IPS-18c (cell line): ENCODE measurements around the gene RBM18.
A peak's percentile ranks its signal among the peaks of the same experiment; 100 is the strongest.

Experiments used
- H3K4me3 ChIP-seq: 2 replicates; pipeline ENCODE4 v1.7.0; 2013; ENCODE audit warnings: low read depth, mild to moderate bottlenecking, low read length, moderate library complexity; ENCODE audit not compliant: insufficient read depth
- H3K9me3 ChIP-seq: one replicate; pipeline ENCODE4 v1.6.1; 2013; ENCODE audit warnings: mild to moderate bottlenecking, low read length, moderate library complexity; ENCODE audit not compliant: control insufficient read depth, insufficient read depth

Gene RBM18, protein sequence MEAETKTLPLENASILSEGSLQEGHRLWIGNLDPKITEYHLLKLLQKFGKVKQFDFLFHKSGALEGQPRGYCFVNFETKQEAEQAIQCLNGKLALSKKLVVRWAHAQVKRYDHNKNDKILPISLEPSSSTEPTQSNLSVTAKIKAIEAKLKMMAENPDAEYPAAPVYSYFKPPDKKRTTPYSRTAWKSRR

DNA sequence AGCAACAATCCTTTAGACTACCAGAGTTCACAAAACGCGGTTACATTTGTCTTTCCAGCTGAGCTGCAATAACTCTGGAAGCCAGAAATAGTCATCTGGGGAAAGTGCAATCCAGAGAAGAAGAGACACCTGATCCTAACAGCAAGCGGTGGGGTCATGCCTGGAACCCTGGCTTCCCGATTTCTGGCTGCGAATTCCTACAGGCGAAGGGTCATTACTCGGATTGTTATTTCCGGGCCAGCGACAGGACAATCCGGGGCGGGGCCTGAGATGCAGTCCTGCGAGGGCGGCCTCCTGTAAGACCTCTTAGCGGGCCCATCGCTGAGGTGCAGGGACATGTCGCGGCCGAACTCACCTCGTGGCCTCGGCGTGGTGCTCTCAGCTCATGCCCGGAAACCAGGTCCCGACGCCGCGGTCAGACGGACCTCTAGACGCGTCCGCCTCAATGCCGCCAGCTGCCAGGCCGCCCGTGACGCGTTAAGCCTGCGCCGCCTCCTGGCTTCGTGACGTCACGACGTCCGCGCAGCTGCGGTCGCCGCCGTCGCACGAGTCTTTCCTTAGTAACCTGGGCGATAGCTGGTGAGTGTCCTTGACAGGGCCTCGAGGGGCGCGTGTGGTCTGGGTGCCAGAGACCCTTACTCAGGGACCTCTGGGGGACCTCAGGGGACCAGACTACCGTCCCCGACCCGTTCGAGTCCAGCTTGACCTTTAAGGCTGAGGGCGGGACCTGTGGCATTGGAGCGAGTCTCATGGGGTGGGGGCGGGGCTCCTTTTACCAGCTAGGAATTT, at the start of gene RBM18, which contains the start of gene MRRF:
Gene RBM18, minus strand, starts transcription at position 481 of the 789 bp plus-strand sequence. CDS start 3,348 bp downstream, outside the sequence.
Gene MRRF, plus strand, starts transcription at position 523 of the 789 bp plus-strand sequence. CDS start 6,010 bp downstream, outside the sequence.
- H3K4me3 ChIP-seq, result peak within 1 kb of the TSS; percentile 97
- H3K9me3 ChIP-seq, result no peaks in the 10 kb centered on the region

DNA sequence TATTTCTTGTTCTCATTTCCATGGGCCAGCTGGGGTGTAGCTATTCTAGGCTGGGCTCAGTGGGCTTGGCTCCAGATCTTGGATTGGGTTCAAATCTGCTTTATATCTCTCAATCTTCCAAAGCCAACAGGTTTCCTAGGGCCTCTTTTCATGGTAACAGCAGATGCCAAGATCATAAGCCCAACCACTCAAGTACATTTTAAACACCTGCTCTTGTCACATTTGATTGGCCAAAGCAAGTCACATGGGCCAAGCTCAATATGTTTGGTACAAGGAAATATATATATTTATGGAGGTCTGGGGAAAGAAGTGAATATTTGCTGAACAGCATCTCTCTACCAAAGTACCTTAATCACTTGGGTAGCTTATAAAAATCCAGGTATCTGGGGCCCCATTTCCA, 49.5 kb upstream of the RBM18 start:
- H3K4me3 ChIP-seq, result no peak overlapping the region

DNA sequence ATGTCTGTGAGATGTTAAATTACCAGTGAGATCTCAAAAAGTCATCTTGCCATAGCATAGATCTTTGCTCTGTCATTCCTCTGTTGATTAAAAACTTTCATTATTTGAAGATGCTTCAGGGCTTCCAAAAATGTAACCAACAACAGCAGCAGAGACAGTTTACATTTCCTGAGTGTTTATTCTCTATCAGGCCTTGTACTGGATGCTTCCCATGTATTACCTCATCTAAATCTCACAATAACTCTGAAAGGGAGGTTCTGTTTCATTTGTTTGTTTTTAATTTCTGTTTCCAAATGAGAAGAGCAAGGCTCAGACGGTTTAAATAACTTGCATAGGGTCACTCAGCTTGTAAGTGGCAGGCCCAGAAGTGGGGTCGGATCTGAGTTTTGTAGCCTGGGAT, 45.2 kb upstream of the RBM18 start:
- Histone ChIP-seq H3K4me3 (no peak overlapping the region), H3K9me3 (peaks cover 2% of the 10 kb centered on the region)

More for the DNA sequence above, 49.5 kb upstream of the RBM18 start:
- H3K9me3 ChIP-seq, result peaks cover 2% of the 10 kb centered on the region

DNA sequence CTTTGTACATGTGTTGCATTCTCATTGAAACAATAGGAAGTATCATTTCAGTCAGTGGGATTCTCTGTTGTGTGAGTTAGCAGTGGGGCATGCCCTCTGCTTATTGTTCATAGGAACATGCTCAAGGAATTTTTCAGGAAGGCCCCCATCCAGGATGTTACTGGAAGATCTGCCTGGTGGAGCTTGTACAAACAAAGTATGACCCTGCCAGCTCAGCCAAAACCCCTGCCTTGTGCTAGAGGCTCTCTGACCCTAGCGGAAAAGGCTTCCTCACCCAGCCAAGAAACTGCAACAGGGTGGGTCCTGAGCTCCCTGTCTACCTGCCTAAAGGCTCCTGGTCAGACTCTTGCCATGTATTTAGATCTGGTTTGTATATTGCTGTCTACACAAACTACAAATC, 43.3 kb upstream of the RBM18 start:
- H3K9me3 ChIP-seq, result no peaks in the 10 kb centered on the region
- no peak overlapping the region for H3K4me3 ChIP-seq

DNA sequence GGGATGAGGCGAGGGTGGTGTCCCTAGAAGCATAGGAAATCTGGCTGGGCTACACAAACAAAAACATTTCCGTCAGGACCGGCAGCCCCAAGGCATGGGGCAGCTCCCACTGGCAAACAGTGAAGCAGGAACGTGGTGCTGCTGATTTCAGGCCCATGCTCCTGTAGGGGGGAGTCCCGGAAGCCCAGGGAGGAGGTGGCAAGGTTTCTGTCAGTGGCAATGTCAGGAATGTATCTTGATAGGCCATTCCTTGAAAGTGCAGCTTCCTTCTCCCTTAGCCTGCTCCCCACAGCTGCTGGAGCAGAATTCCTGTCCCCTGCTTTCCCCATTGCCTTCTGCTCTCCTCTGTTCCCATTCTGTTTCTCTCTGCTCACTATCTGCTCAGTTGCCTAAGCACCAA, 42.4 kb upstream of the RBM18 start:
- H3K9me3 ChIP-seq, result no peaks in the 10 kb centered on the region
- no peak overlapping the region for H3K4me3 ChIP-seq

DNA sequence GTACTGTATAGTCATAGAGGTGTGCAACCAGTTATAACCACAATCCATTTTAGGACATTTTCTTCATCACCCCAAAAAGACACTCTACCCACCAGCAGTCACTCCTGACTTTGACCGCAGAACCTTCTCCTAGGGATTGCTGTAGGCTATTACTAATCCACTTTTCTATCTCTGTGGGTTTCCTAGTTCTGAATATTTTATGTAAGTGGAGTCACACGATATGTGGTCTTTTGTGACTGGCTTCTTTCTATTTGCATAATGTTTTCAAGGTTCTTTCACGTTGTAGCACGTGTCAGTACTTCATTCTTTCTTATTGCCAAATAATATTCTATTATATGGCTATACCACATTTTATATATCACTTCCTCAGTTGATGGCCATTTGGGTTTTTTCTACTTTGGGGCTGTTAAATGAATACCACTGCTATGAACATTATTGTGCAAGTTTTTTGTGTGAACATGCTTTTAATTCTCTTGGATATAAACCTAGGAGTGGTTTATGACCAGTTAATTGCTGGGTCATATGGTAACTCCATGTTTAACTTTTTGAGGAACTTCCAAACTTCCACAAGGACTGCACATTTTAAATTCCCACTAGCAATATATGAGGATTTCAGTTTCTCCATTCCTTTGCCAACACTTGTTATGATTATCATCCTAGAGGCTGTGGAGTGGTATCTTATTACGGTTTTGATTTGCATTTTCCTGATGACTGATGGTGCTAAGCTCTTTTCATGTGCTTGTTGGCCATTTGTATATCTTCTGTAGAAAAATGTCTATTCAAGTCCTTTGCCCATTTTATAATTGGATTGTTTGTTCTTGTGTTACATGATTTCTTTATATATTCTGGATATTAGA, 37.8 kb upstream of the RBM18 start:
- H3K4me3 ChIP-seq, result no peak overlapping the region

DNA sequence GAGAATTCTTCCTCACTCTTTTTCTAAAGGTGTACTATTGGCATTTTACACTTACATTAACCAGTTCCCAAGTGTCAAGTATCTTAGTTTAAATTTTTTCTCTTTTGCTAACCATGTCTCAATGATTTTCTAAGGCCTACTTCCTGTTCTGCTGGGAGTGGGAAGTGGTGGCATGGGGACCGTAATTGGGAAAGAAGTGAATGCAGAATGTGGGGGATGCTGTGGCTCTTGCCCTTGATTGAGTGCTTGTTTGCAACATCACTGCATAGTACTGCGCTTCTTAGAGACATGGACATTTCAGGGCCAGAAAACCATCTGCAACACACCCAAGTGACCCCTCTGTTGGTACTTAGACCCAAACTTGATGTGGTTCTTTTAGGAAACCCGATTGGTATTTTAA, 32.9 kb upstream of the RBM18 start:
- no peaks in the 10 kb centered on the region for H3K9me3 ChIP-seq
- H3K4me3 ChIP-seq, result no peak overlapping the region

More for the DNA sequence above, 37.8 kb upstream of the RBM18 start:
- no peaks in the 10 kb centered on the region for H3K9me3 ChIP-seq

DNA sequence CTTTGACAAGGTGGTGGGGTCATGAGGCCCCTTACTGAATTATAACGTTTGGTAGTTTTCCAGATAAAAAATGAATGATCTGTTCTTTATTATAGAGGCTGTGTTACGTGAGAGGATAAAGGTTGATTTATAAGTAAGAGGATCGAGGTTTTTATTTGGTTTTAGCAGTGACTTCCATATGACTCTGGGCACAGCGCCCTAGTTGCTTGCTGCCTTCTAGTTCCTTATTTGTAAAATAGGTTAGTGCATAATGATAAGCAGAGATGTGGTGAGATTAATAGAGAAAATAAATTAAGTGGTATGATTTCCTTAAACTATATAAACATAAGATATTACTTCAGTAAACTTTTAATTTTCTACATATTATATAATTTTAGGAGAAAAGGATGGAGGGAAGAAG, 29.9 kb upstream of the RBM18 start:
- Histone ChIP-seq H3K9me3 (no peaks in the 10 kb centered on the region), H3K4me3 (no peak overlapping the region)

DNA sequence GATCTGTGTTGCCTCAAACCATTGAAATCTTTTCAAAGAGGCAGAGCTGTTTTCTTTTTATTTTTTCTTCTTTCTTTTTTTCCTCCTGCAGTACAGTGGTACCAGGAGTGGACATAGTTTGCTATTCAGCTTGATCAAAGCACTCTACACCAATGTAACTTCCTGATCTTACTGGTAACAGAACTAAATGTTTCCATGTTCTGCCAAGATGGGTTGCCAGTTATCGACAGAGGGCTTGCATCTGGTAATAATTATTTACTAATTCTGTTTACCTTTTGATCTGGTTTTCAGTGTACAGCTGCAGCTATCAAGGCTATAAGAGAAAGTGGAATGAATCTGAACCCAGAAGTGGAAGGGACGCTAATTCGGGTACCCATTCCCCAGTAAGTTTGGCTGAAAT, 26.8 kb upstream of the RBM18 start:
- H3K4me3 ChIP-seq, result no peak overlapping the region
- no peaks in the 10 kb centered on the region for H3K9me3 ChIP-seq

DNA sequence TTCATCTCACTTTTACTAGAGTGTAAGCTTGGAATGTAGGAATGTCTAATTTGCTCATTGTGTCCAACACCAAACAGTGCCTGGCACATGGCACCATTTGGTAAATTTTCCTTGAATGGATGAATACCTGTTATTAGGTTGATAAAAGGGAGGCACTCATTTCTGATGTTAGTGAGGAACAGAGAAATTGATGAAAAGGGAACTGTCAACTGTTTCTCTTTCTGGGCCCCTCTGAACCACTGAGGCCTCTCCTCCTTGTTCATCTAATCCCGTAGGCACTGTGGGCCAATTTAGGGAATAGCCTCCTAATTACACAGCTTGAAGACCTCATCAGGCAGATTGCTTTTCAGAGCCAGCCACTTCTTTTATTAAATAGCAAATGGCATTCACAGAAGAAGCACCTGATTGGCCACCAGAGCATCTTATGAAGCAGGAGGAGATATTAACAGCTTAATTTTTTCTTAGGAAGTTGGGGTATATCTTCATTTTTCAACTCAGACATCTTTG, 22.6 kb upstream of the RBM18 start:
- H3K4me3 ChIP-seq, result no peak overlapping the region

DNA sequence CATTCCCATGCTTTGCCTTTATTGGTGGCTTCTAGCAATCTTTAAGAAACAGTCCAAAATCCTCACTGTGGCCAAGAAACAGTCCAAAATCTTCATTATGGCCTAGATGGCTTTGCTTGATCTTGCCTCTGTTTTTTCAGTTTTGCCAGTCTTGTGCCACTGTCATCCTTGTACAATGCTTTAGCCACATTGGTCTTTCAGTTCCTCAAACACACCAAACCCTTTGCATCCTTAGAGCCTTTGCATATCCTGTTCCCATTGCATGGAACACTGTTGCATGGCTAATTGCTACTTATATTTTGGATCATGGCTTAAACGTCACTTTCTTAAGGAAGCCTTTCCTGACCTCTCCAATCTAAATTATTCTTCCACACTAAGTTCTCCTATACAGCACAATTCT, 22.1 kb upstream of the RBM18 start:
- Histone ChIP-seq H3K4me3 (no peak overlapping the region), H3K9me3 (no peaks in the 10 kb centered on the region)

More for the DNA sequence above, 22.6 kb upstream of the RBM18 start:
- H3K9me3 ChIP-seq, result no peaks in the 10 kb centered on the region

DNA sequence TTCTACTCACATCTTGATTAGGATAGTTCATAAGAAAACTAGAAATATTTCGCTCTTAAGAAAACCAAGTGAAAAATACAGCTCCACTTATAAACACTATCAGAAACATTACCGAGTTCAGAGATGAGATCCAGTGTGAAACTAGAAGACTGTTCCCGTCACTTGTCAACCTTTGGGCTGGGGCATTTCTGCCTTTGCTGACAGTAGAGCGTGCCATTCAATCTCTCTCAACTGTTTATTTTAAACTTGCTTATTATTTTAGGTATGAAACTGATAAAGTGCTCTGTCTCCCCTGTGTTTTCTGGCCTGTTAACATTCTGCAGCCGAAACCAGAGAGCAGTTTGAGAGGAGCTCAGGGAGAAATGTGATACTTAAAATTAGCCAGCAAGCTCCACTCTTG, 16.7 kb upstream of the RBM18 start:
- Histone ChIP-seq H3K9me3 (no peaks in the 10 kb centered on the region), H3K4me3 (no peak overlapping the region)

DNA sequence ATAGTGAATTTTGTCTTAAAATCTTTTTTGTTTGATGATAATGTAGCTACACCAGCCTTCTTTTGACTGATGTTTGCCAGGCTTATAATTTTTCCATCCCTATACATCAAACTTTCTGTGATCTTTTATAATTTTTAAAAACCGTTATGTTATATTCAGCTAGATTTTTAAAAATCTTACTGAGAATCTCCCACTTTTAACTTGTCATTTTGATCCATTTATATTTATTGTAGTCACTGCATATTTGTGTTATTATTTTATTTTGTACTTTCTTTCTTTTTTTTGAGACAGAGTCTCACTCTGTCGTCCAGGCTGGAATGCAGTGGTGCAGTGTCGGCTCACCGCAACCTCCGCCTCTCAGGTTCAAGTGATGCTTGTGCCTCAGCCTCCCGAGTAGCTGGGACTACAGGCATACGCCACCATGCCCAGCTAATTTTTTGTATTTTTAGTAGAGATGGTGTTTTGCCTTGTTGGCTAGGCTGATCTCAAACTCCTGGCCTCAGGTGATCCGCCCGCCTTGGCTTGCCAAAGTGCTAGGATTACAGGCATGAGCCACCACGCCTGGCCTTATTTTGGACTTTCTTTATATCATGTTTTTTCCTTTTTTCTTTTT, 12.8 kb upstream of the RBM18 start:
- Histone ChIP-seq H3K4me3 (no peak overlapping the region), H3K9me3 (no peaks in the 10 kb centered on the region)

DNA sequence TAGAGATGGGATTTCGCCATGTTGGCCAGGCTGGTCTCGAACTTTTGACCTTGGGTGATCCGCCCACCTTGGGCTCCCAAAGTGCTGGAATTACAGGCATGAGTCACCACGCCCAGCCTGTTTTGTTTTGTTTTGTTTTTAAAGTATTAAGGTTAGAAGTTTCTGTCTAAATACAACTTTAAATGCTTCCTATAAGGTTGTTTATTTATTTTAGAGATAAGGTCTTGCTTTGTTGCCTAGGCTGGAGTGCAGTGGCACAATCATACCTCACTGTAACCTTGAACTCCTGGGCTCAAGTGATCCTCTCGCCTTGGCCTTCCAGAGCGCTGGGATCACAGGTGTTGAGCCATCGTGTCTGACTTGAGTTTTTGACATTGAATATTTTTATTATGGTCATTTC, 11.5 kb upstream of the RBM18 start:
- Histone ChIP-seq H3K4me3 (no peak overlapping the region), H3K9me3 (no peaks in the 10 kb centered on the region)

DNA sequence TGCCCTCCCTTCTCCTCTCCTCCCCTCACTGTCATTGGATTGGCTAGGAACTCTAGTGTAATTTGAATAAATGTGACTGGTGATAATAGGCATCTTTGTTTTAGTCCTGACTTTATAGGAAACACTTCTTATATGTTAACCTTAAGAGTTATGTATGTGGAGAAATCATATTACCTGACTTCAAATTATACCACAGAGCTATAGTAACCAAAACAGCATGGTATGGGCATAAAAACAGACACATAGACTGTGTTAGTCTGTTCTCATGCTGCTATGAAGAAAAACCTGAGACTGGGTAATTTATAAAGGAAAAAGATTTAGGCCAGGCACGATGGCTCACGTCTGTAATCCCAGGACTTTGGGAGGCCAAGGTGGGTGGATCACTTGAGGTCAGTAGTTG, 9.4 kb upstream of the RBM18 start:
- Histone ChIP-seq H3K4me3 (no peak overlapping the region), H3K9me3 (no peaks in the 10 kb centered on the region)

DNA sequence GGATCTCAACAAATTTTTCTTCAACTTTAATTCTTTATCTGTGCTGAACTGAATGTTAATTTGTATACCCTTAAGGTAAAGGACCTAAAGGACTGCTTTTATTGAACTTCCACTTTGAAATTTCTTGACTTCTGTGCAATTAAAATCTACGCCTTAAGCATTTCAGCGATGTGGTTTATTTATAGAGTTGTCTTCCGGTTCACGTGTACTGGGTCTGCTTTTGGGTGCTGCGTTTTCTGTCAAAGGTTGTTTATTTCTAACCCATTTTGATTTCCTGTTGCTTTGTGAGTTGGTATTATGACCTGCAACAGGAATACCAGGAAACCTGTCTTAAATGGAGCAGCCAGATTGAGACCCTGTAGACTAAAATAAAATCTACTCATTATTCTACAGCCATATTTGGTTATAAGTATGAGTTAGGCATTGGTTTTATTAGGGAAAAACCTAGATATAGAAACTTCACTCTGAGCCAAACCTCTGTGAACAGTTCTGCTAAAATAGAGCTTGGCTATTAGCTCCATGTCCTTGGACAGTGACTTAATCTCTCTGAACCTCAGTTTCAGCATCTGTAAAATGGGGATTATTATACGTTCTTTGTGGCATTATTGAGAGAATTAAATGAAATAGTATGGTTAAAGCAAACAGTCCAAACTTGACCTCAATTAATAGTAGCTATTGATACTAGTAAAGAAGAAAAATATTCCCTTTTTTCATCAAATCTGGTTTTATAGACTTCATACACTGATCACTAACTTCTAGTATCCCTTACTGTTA, 3.6 kb upstream of the RBM18 start:
- Histone ChIP-seq H3K4me3 (no peak overlapping the region), H3K9me3 (no peaks in the 10 kb centered on the region)
